OCI-LY3 (cell line): ENCODE results near the gene NSA2.

Source experiments
- CTCF ChIP-seq: fragments of 200-600, 300-600 bp; sonication (generic); IDR thresholded peaks from 2 replicates; pipeline ENCODE4 v1.5.1; 2014; ENCODE audit warnings: antibody characterized with exemption, low read length, low read depth
- EZH2phosphoT487 ChIP-seq: fragments of 200-600 bp; shearing (Covaris generic); IDR thresholded peaks from 2 replicates; pipeline ENCODE4 v1.6.1; 2018; ENCODE audit warnings: antibody characterized with exemption, mixed run types, low read depth

- TF ChIP-seq CTCF, result no peak
- no peak for TF ChIP-seq EZH2phosphoT487
These were observed 19.8 kb downstream of the NSA2 start for GRCh38 chr5:74786851-74787250.
